Mucosa of rectum (tissue), 2 donors: Measurements from ENCODE around the gene ZNF646.

Experiments used
- H3K27ac ChIP-seq, 2 donors: one replicate each; pipeline ENCODE4 v1.7.0; 2013; ENCODE audit warnings: inconsistent platforms in 2 of 2, low read depth in 2 of 2, low read length in 2 of 2
- H3K27me3 ChIP-seq, 2 donors: one replicate each; pipeline ENCODE4 v1.7.0; 2013; ENCODE audit warnings: low read length in 2 of 2; ENCODE audit not compliant: control insufficient read depth in 2 of 2, insufficient read depth in 2 of 2
- H3K36me3 ChIP-seq, 2 donors: one replicate each; pipeline ENCODE4 v1.7.0; 2013; ENCODE audit warnings: low read length in 2 of 2; ENCODE audit not compliant: control insufficient read depth in 2 of 2, insufficient read depth in 2 of 2
- H3K4me1 ChIP-seq, 2 donors: one replicate each; pipeline ENCODE4 v1.7.0; 2013; ENCODE audit warnings: low read length in 2 of 2, mild to moderate bottlenecking in 1 of 2; ENCODE audit not compliant: control insufficient read depth in 2 of 2, insufficient read depth in 2 of 2
- H3K4me3 ChIP-seq, 2 donors: one replicate each; pipeline ENCODE4 v1.7.0; 2013; ENCODE audit warnings: low read length in 2 of 2
- H3K9ac ChIP-seq, 2 donors: one replicate each; pipeline ENCODE4 v1.7.0; 2013; ENCODE audit warnings: low read length in 2 of 2, low read depth in 1 of 2, mild to moderate bottlenecking in 1 of 2
- H3K9me3 ChIP-seq, 2 donors: one replicate each; pipeline ENCODE4 v1.7.0; 2013; ENCODE audit warnings: low read length in 2 of 2; ENCODE audit not compliant: control insufficient read depth in 2 of 2
- donor health status: healthy.
- donor health status: Normal muscosa, but diverticular disease.

ZNF646 gene

GRCh38 chr16:31108035-31108793, 34.0 kb downstream of the ZNF646 start, which contains the start of gene BCKDK:
Gene BCKDK, plus strand, starts transcription at chr16:31108386. Its CDS starts 838 bp downstream, at chr16:31109224.
- peak within 1 kb of the TSS; percentile 75 to 76 for H3K27ac ChIP-seq
- peaks cover 12 to 14% of the 10 kb centered on the region in 2 donors for H3K4me1 ChIP-seq
- peak within 1 kb of the TSS; percentile 83 to 92 for H3K9ac ChIP-seq

GRCh38 chr16:31108794-31109558, 34.8 kb downstream of the ZNF646 start:
- peak overlapping the region; percentile 75 to 76 for H3K27ac ChIP-seq
- H3K9me3 ChIP-seq: no peaks in the 10 kb centered on the region
- peak overlapping the region; percentile 83 to 92 for H3K9ac ChIP-seq
- no peaks in the 10 kb centered on the region for H3K27me3 ChIP-seq
- peaks cover 23 to 30% of the 10 kb centered on the region in 2 donors for H3K36me3 ChIP-seq
- H3K4me1 ChIP-seq: peaks cover 16 to 21% of the 10 kb centered on the region in 2 donors
- peak overlapping the region; percentile 74 to 85 for H3K4me3 ChIP-seq

More at GRCh38 chr16:31108035-31108793, 34.0 kb downstream of the ZNF646 start, which contains the start of gene BCKDK:
- Histone ChIP-seq H3K4me3 (peak within 1 kb of the TSS; percentile 74 to 85), H3K9me3 (no peaks in the 10 kb centered on the region), H3K27me3 (no peaks in the 10 kb centered on the region), H3K36me3 (peaks cover 23 to 30% of the 10 kb centered on the region in 2 donors)

GRCh38 chr16:31109622-31110021, 35.4 kb downstream of the ZNF646 start:
- no peak overlapping the region for H3K27ac ChIP-seq
- peaks cover 19 to 22% of the 10 kb centered on the region in 2 donors for H3K4me1 ChIP-seq
- no peak overlapping the region for H3K4me3 ChIP-seq
- H3K27me3 ChIP-seq: no peaks in the 10 kb centered on the region
- H3K9me3 ChIP-seq: no peaks in the 10 kb centered on the region
- H3K9ac ChIP-seq: no peak overlapping the region
- peaks cover 23 to 30% of the 10 kb centered on the region in 2 donors for H3K36me3 ChIP-seq

- no peak overlapping the region for H3K27ac ChIP-seq
- no peak overlapping the region for H3K9ac ChIP-seq
Observed at GRCh38 chr16:31110106-31111034, 36.1 kb downstream of the ZNF646 start.

GRCh38 chr16:31111881-31112466, 37.8 kb downstream of the ZNF646 start:
- Histone ChIP-seq H3K4me3 (no peak overlapping the region), H3K4me1 (peaks cover 19% of the 10 kb centered on the region in 2 donors), H3K9ac (no peak overlapping the region), H3K27ac (no peak overlapping the region), H3K36me3 (peaks cover 23 to 30% of the 10 kb centered on the region in 2 donors), H3K27me3 (no peaks in the 10 kb centered on the region), H3K9me3 (no peaks in the 10 kb centered on the region)

More at GRCh38 chr16:31110106-31111034, 36.1 kb downstream of the ZNF646 start:
- H3K27me3 ChIP-seq: no peaks in the 10 kb centered on the region
- peaks cover 23 to 30% of the 10 kb centered on the region in 2 donors for H3K36me3 ChIP-seq
- no peak overlapping the region for H3K4me3 ChIP-seq
- H3K4me1 ChIP-seq: peaks cover 21 to 22% of the 10 kb centered on the region in 2 donors
- no peaks in the 10 kb centered on the region for H3K9me3 ChIP-seq

GRCh38 chr16:31112711-31113110, 38.5 kb downstream of the ZNF646 start:
- Histone ChIP-seq H3K9me3 (no peaks in the 10 kb centered on the region), H3K27ac (peak overlapping the region; percentile 20 to 68), H3K4me1 (peaks cover 19 to 20% of the 10 kb centered on the region in 2 donors), H3K27me3 (no peaks in the 10 kb centered on the region), H3K36me3 (peaks cover 23 to 30% of the 10 kb centered on the region in 2 donors), H3K9ac (no peak overlapping the region), H3K4me3 (no peak overlapping the region)

GRCh38 chr16:31113121-31114120, 39.2 kb downstream of the ZNF646 start:
- Histone ChIP-seq H3K27ac (peak overlapping the region; percentile 64 to 68), H3K27me3 (no peaks in the 10 kb centered on the region), H3K4me3 (peak overlapping the region in 1 of 2 donors; percentile 41), H3K9me3 (no peaks in the 10 kb centered on the region), H3K9ac (no peak overlapping the region), H3K36me3 (peaks cover 23 to 30% of the 10 kb centered on the region in 2 donors), H3K4me1 (peaks cover 19 to 25% of the 10 kb centered on the region in 2 donors)

- H3K4me1 ChIP-seq: peaks cover 17 to 24% of the 10 kb centered on the region in 2 donors
Observed at GRCh38 chr16:31114468-31114867, 40.2 kb downstream of the ZNF646 start.

More at GRCh38 chr16:31114468-31114867, 40.2 kb downstream of the ZNF646 start:
- Histone ChIP-seq H3K27ac (peak overlapping the region; percentile 64 to 68), H3K27me3 (no peaks in the 10 kb centered on the region), H3K9ac (no peak overlapping the region), H3K4me3 (no peak overlapping the region), H3K9me3 (no peaks in the 10 kb centered on the region), H3K36me3 (peaks cover 23 to 34% of the 10 kb centered on the region in 2 donors)
